K562 (cell line): ENCODE data around the gene IGSF21. TPM values are rescaled to one million over a fixed set of nuclear protein-coding genes. Genes with fewer than 3 reads are reported as not detected.

Experiments
- ATAC-seq: fragments of 200-7000 bp; cut with Tn5 transposase; 3 replicates; pipeline ENCODE4 v1.9.1; 2020; ENCODE audit warnings: moderate library complexity
- BruUV-seq: library from RNA; stranded (reverse); fragments of 400-500 nt; replicated peaks from 2 replicates; lab custom pipeline; 2021; lab: Mats Ljungman, UMichigan
- CTCF ChIA-PET: fragments of 300-600 bp; formaldehyde crosslinking; extraction: SDS; loops from one replicate; lab custom pipeline; 2021; ENCODE audit warnings: low intra/inter-chr PET ratio; lab: Yijun Ruan, JAX
- POLR2A ChIA-PET: fragments of 300-600, 350-650 bp; sonication (Branson Sonifier 250); formaldehyde crosslinking; extraction: SDS; loops from one replicate; lab custom pipeline; 2021; ENCODE audit warnings: antibody characterized with exemption, inconsistent platforms; lab: Yijun Ruan, JAX
- DNase-seq, 4 experiments: peaks; one replicate each; pipeline versions ENCODE4 v3.0.0 to v3.0.0-alpha.2; 2011 to 2018; ENCODE audit warnings: low spot score in 3 of 4, mixed read lengths in 3 of 4; ENCODE audit errors: extremely low read depth in 1 of 4
- FAIRE-seq: peaks from 2 replicates; lab custom pipeline; 2011; peaks lifted over from hg19 to GRCh38; lab: Jason Lieb, UNC
- H2AFZ ChIP-seq: 2 replicates; pipeline ENCODE4 v1.6.0; 2011; ENCODE audit warnings: low read depth, low read length, control low read depth, inconsistent platforms
- H3K27ac ChIP-seq: fragments of 200-600 bp; 3 replicates; pipeline ENCODE4 v1.8.0; 2011; ENCODE audit warnings: low read depth, mild to moderate bottlenecking, control low read depth, inconsistent platforms, low read length, moderate library complexity, mixed read lengths; ENCODE audit errors: extremely low read depth
- H3K27me3 ChIP-seq, 2 experiments: fragments of 300-600 bp in 1 of 2; 2 replicates in 1 of 2; 3 replicates in 1 of 2; pipeline versions ENCODE4 v1.6.0 to v1.8.0; 2011; ENCODE audit warnings: inconsistent platforms in 2 of 2, low read length in 2 of 2, mild to moderate bottlenecking in 1 of 2, mixed read lengths in 1 of 2, moderate library complexity in 1 of 2; ENCODE audit not compliant: control insufficient read depth in 2 of 2, insufficient read depth in 2 of 2
- H3K36me3 ChIP-seq: fragments of 300-600 bp; 3 replicates; pipeline ENCODE4 v1.8.0; 2011; ENCODE audit warnings: mild to moderate bottlenecking, low read length, inconsistent platforms; ENCODE audit not compliant: control insufficient read depth, insufficient read depth
- H3K4me1 ChIP-seq, 2 experiments: fragments of 200-600 bp in 1 of 2; replicated peaks in 1 of 2; 2 replicates in 1 of 2; 3 replicates in 1 of 2; pipeline versions ENCODE4 v1.5.1 to v1.8.0; 2011; ENCODE audit warnings: inconsistent platforms in 2 of 2, low read length in 2 of 2, mild to moderate bottlenecking in 1 of 2, mixed read lengths in 1 of 2, moderate library complexity in 1 of 2; ENCODE audit not compliant: control insufficient read depth in 2 of 2, insufficient read depth in 2 of 2
- H3K4me2 ChIP-seq: 2 replicates; pipeline ENCODE4 v1.6.1; 2011; ENCODE audit warnings: low read length, control low read depth, inconsistent platforms, mixed read lengths; ENCODE audit not compliant: insufficient read depth
- H3K4me3 ChIP-seq: fragments of 200-600 bp; sonication (generic), shearing (Covaris generic); 2 replicates; pipeline ENCODE4 v1.5.1; 2016; ENCODE audit warnings: control low read depth, inconsistent platforms
- H3K79me2 ChIP-seq: fragments of 200-600 bp; 3 replicates; pipeline ENCODE4 v1.8.0; 2011; ENCODE audit warnings: low read length, inconsistent platforms; ENCODE audit not compliant: control insufficient read depth, insufficient read depth
- H3K9ac ChIP-seq, 2 experiments: 2 replicates each; pipeline versions ENCODE4 v1.6.0 to v1.6.1; 2011; ENCODE audit warnings: low read depth in 2 of 2, low read length in 2 of 2, control low read depth in 1 of 2, inconsistent platforms in 1 of 2, mild to moderate bottlenecking in 1 of 2, mixed read lengths in 1 of 2; ENCODE audit not compliant: insufficient read depth in 1 of 2
- H3K9me1 ChIP-seq: one replicate; pipeline ENCODE4 v1.6.0; 2011; ENCODE audit warnings: inconsistent platforms, mild to moderate bottlenecking, low read length, moderate library complexity; ENCODE audit not compliant: control insufficient read depth, insufficient read depth
- H3K9me3 ChIP-seq: replicated peaks from 2 replicates; pipeline ENCODE4 v1.5.1; 2011; ENCODE audit warnings: low read depth, low read length, inconsistent platforms; ENCODE audit not compliant: control insufficient read depth, insufficient read depth
- H4K20me1 ChIP-seq: replicated peaks from 2 replicates; pipeline ENCODE4 v1.6.1; 2011; ENCODE audit warnings: low read length, inconsistent platforms, mixed read lengths; ENCODE audit not compliant: control insufficient read depth, insufficient read depth
- CCAR2 ChIP-seq: fragments of 200-400 bp; formaldehyde crosslinking; IDR thresholded peaks from 2 replicates; pipeline ENCODE4 v1.6.1; 2017; ENCODE audit warnings: mild to moderate bottlenecking, low read depth, low read length
- CREB3 ChIP-seq: fragments of 450-650 bp; conservative IDR thresholded peaks from 2 replicates; pipeline ENCODE4 v1.6.1; 2016; ENCODE audit warnings: missing genetic modification characterization, low read depth, mild to moderate bottlenecking, missing compliant biosample characterization, moderate library complexity
- DDX20 ChIP-seq: fragments of 450-650 bp; IDR thresholded peaks from 2 replicates; pipeline ENCODE4 v1.6.1; 2016; ENCODE audit warnings: missing genetic modification characterization, low read depth, mild to moderate bottlenecking, missing compliant biosample characterization, moderate library complexity
- FOXP1 ChIP-seq: sonication (generic); formaldehyde crosslinking; IDR thresholded peaks from 2 replicates; pipeline ENCODE4 v1.8.0; 2022; ENCODE audit warnings: mild to moderate bottlenecking, missing genetic modification reagents
- HNRNPL ChIP-seq: fragments of 200-400 bp; formaldehyde crosslinking; IDR thresholded peaks from 2 replicates; pipeline ENCODE4 v1.6.1; 2017; ENCODE audit warnings: low read depth, mild to moderate bottlenecking, low read length
- PCBP2 ChIP-seq: fragments of 200-400 bp; formaldehyde crosslinking; IDR thresholded peaks from 2 replicates; pipeline ENCODE4 v1.6.1; 2018; ENCODE audit warnings: low read length, low read depth, mild to moderate bottlenecking, moderate library complexity; ENCODE audit not compliant: poor library complexity, severe bottlenecking
- PHB ChIP-seq: fragments of 250-450 bp; sonication (Bioruptor Pico); IDR thresholded peaks from 2 replicates; pipeline ENCODE4 v1.5.0; 2021
- SMC3 ChIP-seq: conservative IDR thresholded peaks from 2 replicates; pipeline ENCODE4 v1.6.1; 2011; ENCODE audit warnings: low read depth, low read length, improper control_type of control experiment; ENCODE audit not compliant: insufficient read depth
- SNAPC5 ChIP-seq: fragments of 250-450 bp; sonication (Bioruptor Pico); IDR thresholded peaks from 2 replicates; pipeline ENCODE4 v1.8.0; 2021; ENCODE audit warnings: moderate library complexity, mild to moderate bottlenecking, inconsistent platforms
- YY1 ChIP-seq, 3 experiments: IDR thresholded peaks; 2 replicates each; pipeline ENCODE4 v1.6.1; 2011; ENCODE audit warnings: low read length in 2 of 3, mild to moderate bottlenecking in 2 of 3, moderate library complexity in 2 of 3, borderline replicate concordance in 1 of 3, control low read depth in 1 of 3, low read depth in 1 of 3; ENCODE audit not compliant: insufficient read depth in 3 of 3, insufficient replicate concordance in 2 of 3, control insufficient read depth in 1 of 3, insufficient read length in 1 of 3; ENCODE audit errors: extremely low read depth in 1 of 3
- ZNF57 ChIP-seq: fragments of 450-650 bp; formaldehyde crosslinking; IDR thresholded peaks from 2 replicates; pipeline ENCODE4 v1.4.0; 2020; ENCODE audit warnings: mild to moderate bottlenecking, moderate library complexity
- WGBS: fragments of 100-300 bp; shearing (Covaris generic); methylation state at CpG from one replicate; pipeline ENCODE4 v1.1.6; 2016; ENCODE audit warnings: low coverage, mixed read lengths; ENCODE audit not compliant: insufficient coverage; ENCODE audit errors: missing lambda C conversion rate; 5-methylcytosine and 5-hydroxymethylcytosine counted together
- in situ Hi-C: fragments of 300-500 bp; cut with MboI; formaldehyde crosslinking; loops from 4 replicates; pipeline ENCODE4 v1.15.0; 2018; ENCODE audit warnings: inconsistent platforms, mixed read lengths
- intact Hi-C: fragments of 100-400 bp; cut with micrococcal nuclease; formaldehyde crosslinking; loops from 2 replicates; pipeline ENCODE4 v1.14.2; 2022
- polyA plus RNA-seq, 8 experiments: library from polyadenylated mRNA; depleted of rRNA in 4 of 8; stranded (reverse) in 5 of 8; unstranded in 3 of 8; fragments of >200 nt; fragmentation: Nextera tagmentation in 2 of 8; fragmentation: Illumina TruSeq in 1 of 8; extraction: Ambion mirVana in 2 of 8; extraction: Trizol in 1 of 8; gene quantifications; 2 replicates each; pipeline versions ENCODE4 v1.2.1 to v1.2.3, GENCODE V29; 2011 to 2014; ENCODE audit warnings: inconsistent platforms in 1 of 8, missing spikeins in 1 of 8
- total RNA-seq, 7 experiments: library from RNA; depleted of rRNA in 6 of 7; stranded (reverse); fragments of >200 nt in 6 of 7; fragmentation: Illumina TruSeq in 2 of 7; extraction: Trizol in 2 of 7; gene quantifications; 2 replicates each; pipeline versions ENCODE4 v1.2.1 to v1.2.3, GENCODE V29; 2011 to 2021; ENCODE audit warnings: low replicate concordance in 1 of 7
- TF ChIP-seq, protein P1 (sequence below): fragments of 450-650 bp; IDR thresholded peaks from 2 replicates; pipeline ENCODE4 v1.7.1; 2018; ENCODE audit warnings: mild to moderate bottlenecking, low read depth; ENCODE audit not compliant: partially characterized antibody
- TF ChIP-seq, protein P2 (sequence below): fragments of 450-650 bp; formaldehyde crosslinking; IDR thresholded peaks from 2 replicates; pipeline ENCODE4 v1.4.0; 2020; ENCODE audit warnings: mild to moderate bottlenecking

IGSF21 gene
- total and polyA plus RNA-seq, 9 of the 15 experiments (the other 6 are each of a cell fraction or from before 2014, with no cell fraction given), result not detected

- Histone ChIP-seq H3K4me3 (no peak overlapping the region), H3K27me3 (peaks cover 0 to 10% of the 10 kb centered on the region in 2 experiments; a peak in 2 of 5 replicates), H3K4me1 (no peaks in the 10 kb centered on the region), H3K36me3 (no peaks in the 10 kb centered on the region), H3K79me2 (no peaks in the 10 kb centered on the region), H3K9ac (no peak overlapping the region), H2AFZ (no peak overlapping the region), H3K9me1 (no peaks in the 10 kb centered on the region), H3K9me3 (no peaks in the 10 kb centered on the region), H3K27ac (no peak overlapping the region), H4K20me1 (peaks cover 15% of the 10 kb centered on the region; the same call in 1 of the 2 replicates), H3K4me2 (no peak overlapping the region)
- DNase-seq (no peak), ATAC-seq (no peak), FAIRE-seq (no peak)
- ChIA-PET CTCF (no interaction called here), POLR2A (no interaction called here)
- no TSS peak for BruUV-seq
- intact Hi-C loops (no loop called here), in situ Hi-C loops (no loop called here)
- no peak for TF ChIP-seq CCAR2
- TF ChIP-seq, protein P1, sequence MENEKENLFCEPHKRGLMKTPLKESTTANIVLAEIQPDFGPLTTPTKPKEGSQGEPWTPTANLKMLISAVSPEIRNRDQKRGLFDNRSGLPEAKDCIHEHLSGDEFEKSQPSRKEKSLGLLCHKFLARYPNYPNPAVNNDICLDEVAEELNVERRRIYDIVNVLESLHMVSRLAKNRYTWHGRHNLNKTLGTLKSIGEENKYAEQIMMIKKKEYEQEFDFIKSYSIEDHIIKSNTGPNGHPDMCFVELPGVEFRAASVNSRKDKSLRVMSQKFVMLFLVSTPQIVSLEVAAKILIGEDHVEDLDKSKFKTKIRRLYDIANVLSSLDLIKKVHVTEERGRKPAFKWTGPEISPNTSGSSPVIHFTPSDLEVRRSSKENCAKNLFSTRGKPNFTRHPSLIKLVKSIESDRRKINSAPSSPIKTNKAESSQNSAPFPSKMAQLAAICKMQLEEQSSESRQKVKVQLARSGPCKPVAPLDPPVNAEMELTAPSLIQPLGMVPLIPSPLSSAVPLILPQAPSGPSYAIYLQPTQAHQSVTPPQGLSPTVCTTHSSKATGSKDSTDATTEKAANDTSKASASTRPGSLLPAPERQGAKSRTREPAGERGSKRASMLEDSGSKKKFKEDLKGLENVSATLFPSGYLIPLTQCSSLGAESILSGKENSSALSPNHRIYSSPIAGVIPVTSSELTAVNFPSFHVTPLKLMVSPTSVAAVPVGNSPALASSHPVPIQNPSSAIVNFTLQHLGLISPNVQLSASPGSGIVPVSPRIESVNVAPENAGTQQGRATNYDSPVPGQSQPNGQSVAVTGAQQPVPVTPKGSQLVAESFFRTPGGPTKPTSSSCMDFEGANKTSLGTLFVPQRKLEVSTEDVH, result no peak
- TF ChIP-seq HNRNPL, result no peak
- TF ChIP-seq FOXP1, result no peak
- TF ChIP-seq, protein P2, sequence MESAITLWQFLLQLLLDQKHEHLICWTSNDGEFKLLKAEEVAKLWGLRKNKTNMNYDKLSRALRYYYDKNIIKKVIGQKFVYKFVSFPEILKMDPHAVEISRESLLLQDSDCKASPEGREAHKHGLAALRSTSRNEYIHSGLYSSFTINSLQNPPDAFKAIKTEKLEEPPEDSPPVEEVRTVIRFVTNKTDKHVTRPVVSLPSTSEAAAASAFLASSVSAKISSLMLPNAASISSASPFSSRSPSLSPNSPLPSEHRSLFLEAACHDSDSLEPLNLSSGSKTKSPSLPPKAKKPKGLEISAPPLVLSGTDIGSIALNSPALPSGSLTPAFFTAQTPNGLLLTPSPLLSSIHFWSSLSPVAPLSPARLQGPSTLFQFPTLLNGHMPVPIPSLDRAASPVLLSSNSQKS (CRISPR knock-in tag), result no peak
- no peak for TF ChIP-seq SMC3
- no peak for TF ChIP-seq SNAPC5
- no peak for TF ChIP-seq PCBP2
- no peak for TF ChIP-seq PHB (CRISPR knock-in tag)
- TF ChIP-seq ZNF57 (CRISPR knock-in tag), result no peak
- TF ChIP-seq CREB3, result no peak
- no peak for TF ChIP-seq YY1 (IDR thresholded peaks at IDR 0.05; ENCODE audit: borderline replicate concordance in 1 of 3, control insufficient read depth in 1 of 3, extremely low read depth in 1 of 3, insufficient read depth in 3 of 3, insufficient read length in 1 of 3, insufficient replicate concordance in 2 of 3, low read depth in 1 of 3, low read length in 2 of 3)
- TF ChIP-seq DDX20 (tag), result no peak
- under 1% methylated on average over 8 of the region's 8 CpGs for WGBS
Measured at GRCh38 chr1:18166929-18167328, 59.3 kb downstream of the IGSF21 start.
